SK-N-SH treated with all-trans-retinoic acid at 6 μM for 48 hours (cell line): ENCODE results near the gene DLG2.

Experiments used
- ARNTL ChIP-seq: fragments of 450-650 bp; formaldehyde crosslinking; IDR thresholded peaks from 2 replicates; pipeline ENCODE4 v1.5.0; 2020; ENCODE audit warnings: low read depth, mild to moderate bottlenecking, moderate library complexity, borderline replicate concordance
- CSDC2 ChIP-seq: fragments of 250-450 bp; sonication (Bioruptor Pico); IDR thresholded peaks from 2 replicates; pipeline ENCODE4 v1.5.0; 2020; ENCODE audit warnings: mild to moderate bottlenecking, moderate library complexity
- GLIS3 ChIP-seq: fragments of 250-450 bp; sonication (Bioruptor Pico); IDR thresholded peaks from 2 replicates; pipeline ENCODE4 v1.5.0; 2020; ENCODE audit warnings: mild to moderate bottlenecking, moderate library complexity
- RARB ChIP-seq: fragments of 250-450 bp; sonication (Bioruptor Pico); IDR thresholded peaks from 2 replicates; pipeline ENCODE4 v1.8.0; 2021; ENCODE audit warnings: mild to moderate bottlenecking, moderate library complexity
- SNAI2 ChIP-seq: fragments of 250-450 bp; sonication (Bioruptor Pico); IDR thresholded peaks from 2 replicates; pipeline ENCODE4 v1.5.0; 2020; ENCODE audit warnings: mild to moderate bottlenecking, moderate library complexity
- TCF4 ChIP-seq: fragments of 250-450 bp; sonication (Bioruptor Pico); IDR thresholded peaks from 2 replicates; pipeline ENCODE4 v1.8.0; 2021; ENCODE audit warnings: mild to moderate bottlenecking, moderate library complexity, borderline replicate concordance
- ZFP3 ChIP-seq: fragments of 250-450 bp; sonication (Bioruptor Pico); IDR thresholded peaks from 2 replicates; pipeline ENCODE4 v1.5.0; 2020; ENCODE audit warnings: mild to moderate bottlenecking, moderate library complexity
- ZFP30 ChIP-seq: fragments of 450-650 bp; formaldehyde crosslinking; IDR thresholded peaks from 2 replicates; pipeline ENCODE4 v1.5.0; 2022; ENCODE audit warnings: mild to moderate bottlenecking, moderate library complexity
- ZNF565 ChIP-seq: fragments of 450-650 bp; formaldehyde crosslinking; conservative IDR thresholded peaks from 2 replicates; pipeline ENCODE4 v1.5.0; 2020; ENCODE audit warnings: low read depth, mild to moderate bottlenecking, moderate library complexity
- TF ChIP-seq, protein P1 (sequence below): fragments of 250-450 bp; sonication (Bioruptor Pico); IDR thresholded peaks from 2 replicates; pipeline ENCODE4 v1.8.0; 2020; ENCODE audit warnings: mild to moderate bottlenecking, moderate library complexity, borderline replicate concordance
- TF ChIP-seq, protein P2 (sequence below): fragments of 250-450 bp; sonication (Bioruptor Pico); IDR thresholded peaks from 2 replicates; pipeline ENCODE4 v1.5.1; 2020; ENCODE audit warnings: low read depth, mild to moderate bottlenecking, moderate library complexity
- TF ChIP-seq, protein P3 (sequence below): fragments of 250-450 bp; sonication (Bioruptor Pico); IDR thresholded peaks from 2 replicates; pipeline ENCODE4 v1.8.0; 2021; ENCODE audit warnings: low read depth, mild to moderate bottlenecking, moderate library complexity, borderline replicate concordance

DNA sequence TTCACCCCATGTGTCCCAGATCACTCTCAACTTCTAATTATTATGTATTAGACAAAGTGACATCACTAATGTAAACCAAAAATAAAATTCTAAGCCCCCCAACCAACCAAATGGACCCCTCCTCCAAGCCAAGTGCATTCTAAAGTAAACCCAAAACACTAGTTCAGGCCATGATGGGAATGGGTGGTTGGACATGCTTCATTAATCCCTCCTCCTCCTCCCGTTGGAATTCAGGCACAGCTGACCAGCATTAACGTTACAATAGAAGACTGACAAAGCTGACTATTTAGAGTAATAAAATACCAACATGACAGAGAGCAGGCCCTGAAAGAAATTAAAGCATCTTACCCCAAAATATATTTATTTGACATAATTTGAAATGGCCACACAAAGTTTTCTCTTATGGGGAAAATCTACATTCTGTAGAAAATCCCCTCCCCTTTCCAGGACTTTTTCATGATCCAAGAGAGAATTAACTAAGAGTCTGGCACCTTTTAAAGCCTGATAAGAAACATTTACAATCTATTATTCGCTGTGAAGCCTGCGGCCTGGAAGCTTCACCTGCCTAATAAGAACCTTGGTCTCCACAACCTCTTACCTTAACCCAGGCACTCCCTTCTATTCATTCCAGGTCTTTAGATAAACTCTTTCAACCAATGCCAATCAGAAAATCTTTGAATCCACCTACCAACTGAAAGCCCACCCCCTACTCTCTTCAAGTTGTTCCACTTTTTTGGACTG lies 1392.5 kb downstream of the DLG2 start:
- TF ChIP-seq, protein P1, sequence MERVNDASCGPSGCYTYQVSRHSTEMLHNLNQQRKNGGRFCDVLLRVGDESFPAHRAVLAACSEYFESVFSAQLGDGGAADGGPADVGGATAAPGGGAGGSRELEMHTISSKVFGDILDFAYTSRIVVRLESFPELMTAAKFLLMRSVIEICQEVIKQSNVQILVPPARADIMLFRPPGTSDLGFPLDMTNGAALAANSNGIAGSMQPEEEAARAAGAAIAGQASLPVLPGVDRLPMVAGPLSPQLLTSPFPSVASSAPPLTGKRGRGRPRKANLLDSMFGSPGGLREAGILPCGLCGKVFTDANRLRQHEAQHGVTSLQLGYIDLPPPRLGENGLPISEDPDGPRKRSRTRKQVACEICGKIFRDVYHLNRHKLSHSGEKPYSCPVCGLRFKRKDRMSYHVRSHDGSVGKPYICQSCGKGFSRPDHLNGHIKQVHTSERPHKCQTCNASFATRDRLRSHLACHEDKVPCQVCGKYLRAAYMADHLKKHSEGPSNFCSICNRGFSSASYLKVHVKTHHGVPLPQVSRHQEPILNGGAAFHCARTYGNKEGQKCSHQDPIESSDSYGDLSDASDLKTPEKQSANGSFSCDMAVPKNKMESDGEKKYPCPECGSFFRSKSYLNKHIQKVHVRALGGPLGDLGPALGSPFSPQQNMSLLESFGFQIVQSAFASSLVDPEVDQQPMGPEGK (CRISPR knock-in tag): no peak
- TF ChIP-seq CSDC2 (CRISPR knock-in tag) (no peak), GLIS3 (CRISPR knock-in tag) (no peak), SNAI2 (CRISPR knock-in tag) (no peak), ZNF565 (CRISPR knock-in tag) (no peak), ARNTL (CRISPR knock-in tag) (no peak), TCF4 (no peak), ZFP30 (CRISPR knock-in tag) (no peak), ZFP3 (CRISPR knock-in tag) (no peak), RARB (CRISPR knock-in tag) (no peak)
- TF ChIP-seq, protein P2, sequence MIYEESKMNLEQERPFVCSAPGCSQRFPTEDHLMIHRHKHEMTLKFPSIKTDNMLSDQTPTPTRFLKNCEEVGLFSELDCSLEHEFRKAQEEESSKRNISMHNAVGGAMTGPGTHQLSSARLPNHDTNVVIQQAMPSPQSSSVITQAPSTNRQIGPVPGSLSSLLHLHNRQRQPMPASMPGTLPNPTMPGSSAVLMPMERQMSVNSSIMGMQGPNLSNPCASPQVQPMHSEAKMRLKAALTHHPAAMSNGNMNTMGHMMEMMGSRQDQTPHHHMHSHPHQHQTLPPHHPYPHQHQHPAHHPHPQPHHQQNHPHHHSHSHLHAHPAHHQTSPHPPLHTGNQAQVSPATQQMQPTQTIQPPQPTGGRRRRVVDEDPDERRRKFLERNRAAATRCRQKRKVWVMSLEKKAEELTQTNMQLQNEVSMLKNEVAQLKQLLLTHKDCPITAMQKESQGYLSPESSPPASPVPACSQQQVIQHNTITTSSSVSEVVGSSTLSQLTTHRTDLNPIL (CRISPR knock-in tag): no peak
- TF ChIP-seq, protein P3, sequence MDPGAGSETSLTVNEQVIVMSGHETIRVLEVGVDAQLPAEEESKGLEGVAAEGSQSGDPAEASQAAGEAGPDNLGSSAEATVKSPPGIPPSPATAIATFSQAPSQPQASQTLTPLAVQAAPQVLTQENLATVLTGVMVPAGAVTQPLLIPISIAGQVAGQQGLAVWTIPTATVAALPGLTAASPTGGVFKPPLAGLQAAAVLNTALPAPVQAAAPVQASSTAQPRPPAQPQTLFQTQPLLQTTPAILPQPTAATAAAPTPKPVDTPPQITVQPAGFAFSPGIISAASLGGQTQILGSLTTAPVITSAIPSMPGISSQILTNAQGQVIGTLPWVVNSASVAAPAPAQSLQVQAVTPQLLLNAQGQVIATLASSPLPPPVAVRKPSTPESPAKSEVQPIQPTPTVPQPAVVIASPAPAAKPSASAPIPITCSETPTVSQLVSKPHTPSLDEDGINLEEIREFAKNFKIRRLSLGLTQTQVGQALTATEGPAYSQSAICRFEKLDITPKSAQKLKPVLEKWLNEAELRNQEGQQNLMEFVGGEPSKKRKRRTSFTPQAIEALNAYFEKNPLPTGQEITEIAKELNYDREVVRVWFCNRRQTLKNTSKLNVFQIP (CRISPR knock-in tag): no peak
